GM18519 (cell line): ENCODE results near the gene STK24.
"Not testable (repeated sequence)": the region's sequence is repeated elsewhere in the genome, so short reads cannot be mapped to it uniquely, and the experiment has no call there.

ENCODE experiments used
- ATAC-seq: cut with Tn5 transposase; IDR thresholded peaks from one replicate; pipeline ENCODE4 v1.9.1; 2021; ENCODE audit warnings: mild to moderate bottlenecking, moderate library complexity; ENCODE audit not compliant: unreplicated experiment, low FRiP score

Gene STK24

DNA sequence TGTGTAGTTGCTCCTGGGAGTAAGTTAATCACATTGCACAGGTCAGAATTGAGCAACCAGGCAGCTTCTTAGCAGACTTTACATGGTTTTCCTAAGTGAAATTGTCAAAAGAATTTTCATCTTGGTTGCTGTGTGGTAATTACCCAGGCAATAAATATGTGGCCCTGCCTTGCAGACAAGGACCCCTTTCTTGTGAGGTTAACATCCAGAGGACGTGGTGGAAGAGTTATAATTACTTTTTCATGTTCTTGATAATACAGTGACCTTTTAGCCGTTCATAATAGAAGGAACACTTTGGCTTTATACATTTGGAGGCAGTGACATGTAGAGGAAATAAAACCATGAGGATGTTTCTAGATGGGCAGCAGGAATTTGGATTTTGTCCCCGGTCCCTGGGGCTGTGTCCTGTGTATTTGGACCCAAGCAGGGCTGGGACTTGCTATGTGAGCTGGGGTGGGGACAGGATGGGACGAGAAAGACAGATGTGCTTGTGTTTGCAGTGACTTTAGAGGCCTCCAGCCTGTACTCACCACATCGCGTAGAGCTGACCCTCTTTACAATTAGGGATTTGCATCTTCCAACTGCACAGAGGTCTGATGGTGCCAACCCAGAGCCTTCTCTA is 156.2 kb downstream of the STK24 start:
- ATAC-seq, result no peak

GRCh38 chr13:98419786-98420553 is 156.9 kb downstream of the STK24 start:
- ATAC-seq, result no peak

- ATAC-seq, result no peak
These were observed 160.5 kb downstream of the STK24 start for GRCh38 chr13:98416408-98416807.

DNA sequence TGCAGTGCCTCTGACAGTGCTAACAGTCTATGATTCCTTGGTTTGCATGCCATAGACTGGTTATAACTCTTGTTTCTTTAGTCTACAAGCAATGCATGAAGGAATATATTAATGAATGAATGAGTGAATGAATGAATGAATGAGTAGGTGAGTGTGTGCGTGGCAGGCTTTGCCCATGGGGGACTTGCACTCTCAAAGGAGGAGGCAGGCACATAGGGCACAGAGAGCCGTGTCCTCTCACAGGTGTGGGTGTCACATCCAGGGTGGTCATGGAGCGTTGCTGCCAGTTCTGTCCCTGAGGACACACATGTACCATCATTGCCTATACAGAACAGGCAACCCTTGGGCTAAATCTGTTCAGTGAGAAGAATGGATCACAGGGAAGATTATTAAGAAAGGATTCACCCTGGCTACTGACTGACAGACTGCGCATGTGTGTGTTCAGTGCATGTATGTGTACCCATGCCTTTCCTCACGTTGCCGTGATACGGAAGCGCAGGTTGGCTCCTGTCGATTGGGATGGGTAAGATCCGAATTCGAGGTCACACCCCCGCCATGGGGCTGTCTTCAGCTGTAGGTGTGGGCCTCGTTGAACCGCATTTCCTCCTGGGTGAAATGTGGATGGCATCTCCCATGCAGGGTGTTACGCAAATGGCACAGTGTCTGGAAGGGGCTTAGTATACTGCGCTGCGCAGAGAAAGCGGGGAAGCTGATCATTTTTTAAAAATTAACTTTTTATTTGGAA is 161.4 kb downstream of the STK24 start:
- ATAC-seq, result no peak

GRCh38 chr13:98413796-98414195 is 163.1 kb downstream of the STK24 start:
- no peak for ATAC-seq

DNA sequence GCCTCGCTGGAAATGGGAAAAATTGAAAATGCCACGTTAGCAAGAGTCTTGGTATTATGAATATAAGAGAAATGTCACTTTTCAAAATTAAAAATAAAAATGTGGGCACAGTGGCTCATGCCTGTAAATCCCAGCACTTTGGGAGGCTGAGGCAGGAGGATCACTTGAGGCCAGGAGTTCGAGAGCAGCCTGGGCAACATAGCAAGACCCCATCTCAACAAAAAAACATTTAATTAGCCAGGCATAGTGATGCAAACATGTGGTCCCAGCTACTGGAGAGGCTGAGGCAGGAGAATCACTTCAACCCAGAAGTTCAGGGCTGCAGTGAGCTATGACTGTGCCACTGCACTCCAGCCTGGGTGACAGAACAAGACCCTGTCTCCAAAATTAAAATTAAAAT is 163.6 kb downstream of the STK24 start:
- ATAC-seq, result not testable (repeated sequence)

- no peak for ATAC-seq
These were observed 165.2 kb downstream of the STK24 start for GRCh38 chr13:98411617-98412265.

- ATAC-seq, result no peak
These were observed 165.9 kb downstream of the STK24 start for GRCh38 chr13:98411013-98411412.

DNA sequence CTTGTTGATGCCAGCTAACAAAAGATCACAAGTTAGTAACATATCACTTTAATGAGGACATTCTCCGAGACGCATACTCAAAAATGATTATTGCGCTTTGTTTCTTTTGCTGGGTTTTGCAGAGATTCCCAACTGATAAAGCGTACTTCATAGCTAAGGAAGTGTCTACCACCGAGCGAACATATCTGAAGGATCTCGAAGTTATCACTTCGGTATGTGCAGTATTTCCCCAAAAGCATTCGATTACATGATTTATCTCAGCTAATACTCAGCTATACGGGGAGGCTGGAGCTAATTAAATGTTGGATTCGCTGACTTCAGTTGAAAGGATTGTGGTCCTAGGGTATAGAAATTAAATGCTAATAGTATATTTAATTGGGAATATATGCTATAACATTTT is 166.3 kb downstream of the STK24 start:
- ATAC-seq, result no peak

DNA sequence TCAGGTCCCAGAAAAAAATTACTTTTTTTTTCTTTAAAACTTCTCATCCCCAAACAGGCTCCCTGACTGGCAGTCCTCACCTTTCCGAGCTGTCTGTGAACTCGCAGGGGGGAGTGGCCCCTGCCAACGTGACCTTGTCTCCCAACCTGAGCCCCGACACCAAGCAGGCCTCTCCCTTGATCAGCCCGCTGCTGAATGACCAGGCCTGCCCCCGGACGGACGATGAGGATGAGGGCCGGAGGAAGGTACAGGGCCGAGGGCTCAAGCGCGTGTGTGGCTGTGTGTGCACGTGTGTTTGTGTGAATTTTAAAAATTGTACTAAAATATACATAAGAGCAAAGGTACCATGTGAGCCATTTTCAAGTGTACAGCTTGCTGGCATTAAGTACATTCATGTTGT is 167.6 kb downstream of the STK24 start:
- no peak for ATAC-seq

DNA sequence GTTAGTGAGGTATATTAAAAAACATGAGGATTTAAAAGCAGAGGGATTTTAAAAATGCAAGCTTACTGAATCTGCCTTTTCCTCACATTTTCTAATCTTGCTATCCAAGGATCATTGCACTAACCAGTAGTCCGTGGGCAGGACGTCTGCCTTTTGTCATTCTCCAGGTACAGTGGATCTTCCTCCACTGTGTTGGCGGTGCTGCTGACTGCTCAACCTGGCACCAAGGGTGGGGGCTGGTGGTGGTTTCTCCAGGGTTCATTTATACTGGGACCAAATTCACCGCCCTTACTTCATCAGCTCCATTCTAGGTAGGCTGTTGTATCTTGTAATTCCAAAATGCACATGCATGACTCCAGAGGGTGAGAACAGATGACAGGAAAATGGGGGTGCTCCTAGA is 169.3 kb downstream of the STK24 start:
- ATAC-seq, result no peak

- no peak for ATAC-seq
These were observed 169.9 kb downstream of the STK24 start for GRCh38 chr13:98406971-98407370.

DNA sequence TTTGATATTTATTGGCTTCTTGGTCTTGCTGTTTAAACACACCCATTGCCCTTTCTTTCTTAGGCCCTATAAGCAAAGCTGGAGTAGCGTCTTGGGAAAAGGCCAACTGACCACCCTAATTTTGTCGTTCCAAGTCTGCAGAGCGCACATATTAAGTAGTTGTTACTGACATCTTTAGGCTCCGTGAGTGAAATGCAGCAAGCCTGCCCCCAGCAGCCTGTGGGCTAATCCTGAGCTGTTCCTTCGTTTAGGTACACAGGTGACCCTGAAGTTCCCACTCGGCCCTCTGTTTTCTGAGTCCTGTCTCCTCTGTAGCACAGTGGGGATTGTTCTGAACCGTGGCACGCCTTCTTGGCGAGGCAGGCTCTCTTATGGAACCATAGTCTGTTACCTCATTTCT is 170.5 kb downstream of the STK24 start:
- no peak for ATAC-seq

- ATAC-seq, result no peak
These were observed 171.1 kb downstream of the STK24 start for GRCh38 chr13:98405690-98406344.

DNA sequence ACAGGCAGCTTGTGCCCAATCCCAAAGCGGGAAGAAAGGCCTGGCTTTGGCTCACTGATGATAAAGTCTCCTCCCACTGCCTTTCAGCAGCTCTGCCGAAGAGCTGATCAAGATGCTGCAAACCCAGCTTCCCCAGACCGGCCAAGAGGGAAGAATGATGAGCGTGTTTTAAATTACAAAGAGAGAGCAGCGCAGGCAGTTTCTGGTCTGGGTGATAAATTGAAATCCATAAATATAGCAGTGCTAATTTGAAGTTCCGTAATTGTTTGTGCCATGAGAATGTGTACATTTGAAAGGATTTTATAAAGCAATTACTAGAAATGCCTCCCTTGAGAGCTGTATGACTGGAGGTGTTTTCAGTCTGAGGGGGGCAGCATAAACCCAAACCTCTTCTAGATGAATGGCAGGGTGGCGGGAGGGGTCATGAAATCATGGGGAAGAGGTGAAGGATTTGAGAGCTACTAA is 171.8 kb downstream of the STK24 start:
- ATAC-seq, result no peak

- no peak for ATAC-seq
These were observed 173.8 kb downstream of the STK24 start for GRCh38 chr13:98403076-98403475.

GRCh38 chr13:98401934-98402333 is 175.0 kb downstream of the STK24 start:
- no peak for ATAC-seq

GRCh38 chr13:98399756-98400155 is 177.2 kb downstream of the STK24 start:
- ATAC-seq, result no peak

- ATAC-seq, result no peak
These were observed 178.3 kb downstream of the STK24 start for GRCh38 chr13:98398581-98398980.

GRCh38 chr13:98397861-98398260 is 179.0 kb downstream of the STK24 start:
- ATAC-seq, result no peak
